Dermis blood vessel endothelial cell (primary cell): Measurements from ENCODE around the gene MRPS6. TPM values are rescaled to one million over a fixed set of nuclear protein-coding genes. Genes with fewer than 3 reads are reported as not detected.

Experiments
- DNase-seq: peaks from one replicate; pipeline ENCODE4 v3.0.0; 2010
- total RNA-seq: library from RNA; depleted of rRNA; stranded (reverse); fragments of >200 nt; gene quantifications from 2 replicates; pipeline ENCODE4 v1.2.3, GENCODE V29; 2014

The MRPS6 gene
- total RNA-seq, 1 donor from 2014 or later: 14.3 TPM

GRCh38 chr21:34182436-34182835 lies 109.1 kb downstream of the MRPS6 start:
- no peak for DNase-seq

- DNase-seq: no peak
Observed at GRCh38 chr21:34183331-34183928, 110.1 kb downstream of the MRPS6 start.

- no peak for DNase-seq
Observed at GRCh38 chr21:34184232-34184631, 110.9 kb downstream of the MRPS6 start.

- DNase-seq: no peak
Observed at GRCh38 chr21:34185026-34185750, 111.8 kb downstream of the MRPS6 start.

- DNase-seq: no peak
Observed at GRCh38 chr21:34186109-34186719, 112.8 kb downstream of the MRPS6 start.

- no peak for DNase-seq
Observed at GRCh38 chr21:34187935-34188334, 114.6 kb downstream of the MRPS6 start.

GRCh38 chr21:34189506-34189905 lies 116.1 kb downstream of the MRPS6 start:
- DNase-seq: no peak

- no peak for DNase-seq
Observed at GRCh38 chr21:34190576-34191321, 117.4 kb downstream of the MRPS6 start.

GRCh38 chr21:34191876-34192275 lies 118.5 kb downstream of the MRPS6 start:
- no peak for DNase-seq

Other genes with a start within 250 kb of the MRPS6 start
- 125 and 193 TPM in 2 replicates for gene ATP5PO, start 157.8 kb upstream of the MRPS6 start, total RNA-seq
- 39.1 and 45.1 TPM in 2 replicates for gene SLC5A3, start within 50 bp of the MRPS6 start, total RNA-seq